ENCODE data around the gene NEUROD1. TPM values are rescaled to one million over a fixed set of nuclear protein-coding genes. Genes with fewer than 3 reads are reported as not detected.
"Not testable (repeated sequence)": the region's sequence is repeated elsewhere in the genome, so short reads cannot be mapped to it uniquely, and the experiment has no call there.

NEUROD1 gene
- 5.3 TPM for total RNA-seq (ENCODE audit: insufficient read depth, low replicate concordance)

DNA sequence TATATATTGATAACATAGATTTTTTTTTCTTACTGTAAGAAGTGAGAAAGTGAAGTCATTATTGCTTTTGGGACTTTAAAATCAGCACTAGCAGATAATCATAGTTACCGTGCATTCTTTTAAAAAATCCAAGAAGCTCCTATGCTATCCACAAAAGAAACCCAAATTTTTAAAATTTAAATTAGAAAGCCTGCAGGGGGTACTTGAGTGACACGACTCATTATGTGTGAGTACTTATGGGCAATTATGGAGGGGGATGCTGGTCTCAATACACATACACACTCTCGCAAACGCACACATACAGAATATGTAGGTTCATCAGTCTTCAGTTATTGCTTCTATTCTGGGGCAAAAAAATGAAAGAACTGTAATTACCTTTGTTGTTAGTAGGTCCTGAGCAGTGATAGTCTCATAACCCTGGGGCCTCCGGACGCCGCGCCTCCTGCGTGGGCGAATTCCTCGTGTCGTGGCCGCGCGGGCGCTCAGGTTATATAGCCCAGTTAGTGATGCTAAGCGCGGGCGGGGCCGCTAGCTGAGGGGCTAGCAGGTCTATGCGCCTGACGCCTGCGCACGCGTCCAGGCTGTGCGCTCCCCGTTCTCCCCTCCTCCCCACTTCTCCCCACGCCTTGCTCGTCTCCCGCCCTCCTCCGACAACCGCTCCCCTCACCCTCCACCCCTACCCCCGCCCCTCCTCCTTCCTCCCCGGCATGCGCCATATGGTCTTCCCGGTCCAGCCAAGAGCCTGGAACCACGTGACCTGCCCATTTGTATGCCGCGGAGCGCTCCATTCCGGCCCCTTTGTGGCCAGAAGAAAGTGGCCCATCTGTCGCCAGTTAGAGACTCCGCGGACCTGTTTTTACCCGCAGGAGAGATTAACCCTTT lies at the start of gene NEUROD1:
Gene NEUROD1 (minus strand): TSS at position 463 of the 882 bp plus-strand sequence. CDS start 1,657 bp downstream, outside the sequence.
- no peak for DNase-seq (ENCODE audit: low spot score)

DNA sequence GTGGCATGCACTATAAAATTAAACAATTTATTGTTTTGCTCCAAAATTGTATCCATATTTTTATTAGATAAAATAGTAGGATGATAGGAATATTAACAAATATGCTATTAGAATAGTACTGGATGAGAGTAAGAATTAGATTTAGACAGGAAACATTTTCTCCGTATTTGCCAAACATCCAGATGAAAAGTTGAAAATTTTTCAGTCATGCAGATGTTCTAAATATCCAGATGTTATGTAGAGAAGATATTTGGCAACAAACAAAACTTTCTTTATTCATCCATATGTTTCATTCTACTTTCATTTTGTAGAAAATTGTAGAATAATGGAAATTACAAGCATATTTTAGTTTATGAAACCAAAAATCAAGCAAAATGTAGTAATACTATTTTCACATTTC lies 45.2 kb upstream of the NEUROD1 start:
- no peak for DNase-seq (ENCODE audit: low spot score)

DNA sequence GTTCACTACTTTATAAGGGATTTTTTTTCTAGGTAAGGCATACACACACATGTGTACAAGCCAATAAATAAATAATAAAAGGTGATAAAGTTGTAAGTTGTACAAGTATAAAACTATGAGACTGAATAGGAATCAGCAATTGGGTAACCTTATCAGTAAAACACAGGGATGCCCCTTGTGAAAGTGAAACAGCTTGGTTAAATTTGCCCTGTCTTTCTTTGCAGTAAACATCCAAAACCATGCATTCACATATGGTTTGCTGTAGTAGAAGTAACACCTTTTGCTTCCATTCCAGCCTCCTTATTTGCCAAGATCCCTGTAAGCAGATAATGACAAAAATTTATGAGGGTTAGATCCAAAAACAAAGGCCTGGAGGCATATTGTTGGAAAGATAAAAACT lies 44.3 kb upstream of the NEUROD1 start:
- DNase-seq (ENCODE audit: low spot score): no peak

DNA sequence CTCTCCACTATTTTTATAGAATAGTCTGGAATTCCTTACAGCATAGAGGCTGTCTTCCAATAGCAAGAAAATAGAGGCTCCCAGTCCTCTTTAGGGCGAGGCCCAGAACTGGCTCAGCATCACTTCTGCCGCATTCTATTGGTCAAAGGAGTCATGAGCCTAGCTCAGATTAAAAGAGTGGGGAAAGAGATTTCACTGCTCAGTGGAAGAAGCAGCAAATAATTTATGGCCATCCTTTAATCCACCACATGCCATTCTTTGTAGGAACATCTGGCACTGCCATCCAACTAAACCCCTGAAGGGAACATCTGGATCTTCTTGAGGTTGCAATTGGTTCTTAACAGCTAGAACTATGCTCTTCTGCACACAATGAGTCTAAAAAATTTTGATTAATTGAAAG lies 43.4 kb upstream of the NEUROD1 start:
- peak; percentile 23 for DNase-seq (ENCODE audit: low spot score)

DNA sequence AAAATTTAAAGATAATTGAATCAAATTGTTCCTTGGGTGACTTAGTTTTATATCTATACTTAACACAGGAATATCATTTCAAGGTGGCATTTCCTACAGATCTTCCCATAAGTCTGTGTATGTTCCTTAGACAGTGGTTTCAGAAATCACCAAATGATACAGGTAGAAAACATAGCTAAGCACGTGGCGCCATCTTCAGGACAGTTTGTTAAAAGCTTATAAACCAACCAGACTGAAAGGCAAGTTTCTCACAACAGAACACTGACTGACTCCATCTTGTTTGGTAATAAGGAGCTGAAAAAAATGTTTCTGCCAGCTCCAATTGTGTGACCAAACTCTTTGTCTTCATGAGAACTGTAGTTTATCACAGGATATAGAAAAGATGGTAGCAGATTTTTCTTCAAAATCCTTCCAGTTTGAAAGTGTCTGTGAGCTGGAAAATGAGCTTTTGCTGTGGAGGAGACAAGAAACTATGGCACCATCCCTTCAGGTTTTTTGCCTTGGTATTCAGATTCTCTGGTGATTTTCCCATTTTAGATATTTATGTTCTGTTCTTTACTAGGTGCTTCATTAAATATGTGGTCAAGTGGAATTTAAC lies 34.8 kb upstream of the NEUROD1 start:
- DNase-seq (ENCODE audit: low spot score): peak; percentile 85

DNA sequence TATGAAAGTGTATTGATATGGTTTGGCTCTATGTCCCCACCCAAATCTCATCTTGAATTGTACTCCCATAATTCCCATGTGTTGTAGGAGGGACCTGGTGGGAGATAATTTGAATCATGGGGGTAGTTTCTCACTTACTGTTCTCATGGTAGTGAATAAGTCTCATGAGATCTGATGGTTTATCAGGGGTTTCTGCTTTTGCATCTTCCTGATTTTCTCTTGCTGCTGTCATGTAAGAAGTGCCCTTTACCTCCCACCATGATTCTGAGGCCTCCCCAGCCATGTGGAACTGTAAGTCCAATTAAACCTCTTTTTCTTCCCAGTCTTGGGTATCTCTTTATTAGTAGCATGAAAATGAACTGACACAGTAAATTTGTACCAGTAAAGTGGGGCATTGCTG lies 30.7 kb upstream of the NEUROD1 start:
- DNase-seq (ENCODE audit: low spot score): not testable (repeated sequence)

DNA sequence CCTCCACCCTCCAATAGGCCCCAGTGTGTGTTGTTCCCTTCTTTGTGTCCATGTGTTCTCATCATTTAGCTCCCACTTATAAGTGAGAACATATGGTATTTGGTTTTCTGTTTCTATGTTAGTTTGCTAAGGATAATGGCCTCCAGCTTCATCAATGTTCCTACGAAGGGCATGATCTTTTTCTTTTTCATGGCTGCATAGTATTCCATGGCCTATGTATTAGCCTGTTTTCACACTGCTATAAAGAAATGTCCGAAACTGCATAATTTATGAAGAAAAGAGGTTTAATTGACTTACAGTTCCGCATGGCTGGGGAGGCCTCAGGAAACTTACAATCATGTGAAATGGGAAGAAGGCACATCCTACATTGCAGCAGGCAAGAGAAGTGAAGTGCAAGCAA lies 22.2 kb upstream of the NEUROD1 start:
- not testable (repeated sequence) for DNase-seq (ENCODE audit: low spot score)

DNA sequence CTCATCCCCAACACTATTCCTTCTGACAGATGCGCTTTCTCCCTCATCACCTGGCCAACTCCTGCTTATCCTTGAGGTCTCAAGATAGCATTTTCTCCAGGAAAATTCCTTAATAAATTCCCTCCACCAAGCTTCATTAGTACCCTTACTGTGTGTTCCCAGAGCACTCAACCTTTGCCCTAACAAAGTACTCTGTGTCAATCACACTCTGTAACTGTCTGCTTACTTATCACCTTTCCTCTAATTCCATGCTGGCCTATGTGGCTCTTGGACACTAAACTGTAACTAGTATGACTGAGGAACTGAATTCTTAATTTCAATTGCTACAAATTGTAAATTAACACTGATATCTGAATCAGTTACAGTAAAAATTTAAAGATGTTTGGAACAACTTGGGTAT lies 17.9 kb upstream of the NEUROD1 start:
- DNase-seq (ENCODE audit: low spot score): no peak

DNA sequence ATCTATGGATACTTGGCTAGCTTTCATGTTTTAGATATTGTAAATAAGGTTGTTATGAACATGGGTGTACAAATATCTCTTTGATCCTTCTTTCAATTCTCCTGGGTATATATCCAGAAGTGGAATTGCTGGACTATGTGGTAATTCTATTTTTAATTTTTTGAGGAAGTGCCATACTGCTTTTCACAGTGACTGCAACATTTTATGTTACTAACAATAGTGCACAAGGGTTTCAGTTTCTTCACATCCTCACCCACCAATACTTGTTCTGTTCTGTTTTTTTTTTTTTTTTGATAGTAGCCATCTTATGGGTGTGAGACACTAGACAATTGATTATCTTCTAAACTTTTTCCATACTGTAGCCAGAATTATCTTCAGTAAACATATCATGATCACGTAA lies 17.3 kb upstream of the NEUROD1 start:
- DNase-seq (ENCODE audit: low spot score): no peak

DNA sequence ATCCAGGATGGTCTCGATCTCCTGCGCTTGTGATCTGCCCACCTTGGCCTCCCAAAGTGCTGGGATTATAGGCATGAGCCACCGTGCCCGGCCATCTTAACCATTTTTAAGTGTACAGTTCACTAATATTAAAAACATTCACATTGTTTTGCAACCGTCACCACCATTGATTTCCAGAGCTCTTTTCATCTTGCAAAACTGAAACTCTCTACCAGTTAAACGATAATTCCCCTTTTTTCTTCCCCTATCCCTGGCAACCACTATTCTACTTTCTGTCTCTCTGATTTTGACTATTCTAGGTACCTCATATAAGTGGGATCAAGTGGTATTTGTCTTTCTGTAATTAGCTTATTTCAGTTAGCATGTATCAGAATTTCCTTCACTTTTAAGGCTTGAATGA lies 16.8 kb upstream of the NEUROD1 start:
- no peak for DNase-seq (ENCODE audit: low spot score)

DNA sequence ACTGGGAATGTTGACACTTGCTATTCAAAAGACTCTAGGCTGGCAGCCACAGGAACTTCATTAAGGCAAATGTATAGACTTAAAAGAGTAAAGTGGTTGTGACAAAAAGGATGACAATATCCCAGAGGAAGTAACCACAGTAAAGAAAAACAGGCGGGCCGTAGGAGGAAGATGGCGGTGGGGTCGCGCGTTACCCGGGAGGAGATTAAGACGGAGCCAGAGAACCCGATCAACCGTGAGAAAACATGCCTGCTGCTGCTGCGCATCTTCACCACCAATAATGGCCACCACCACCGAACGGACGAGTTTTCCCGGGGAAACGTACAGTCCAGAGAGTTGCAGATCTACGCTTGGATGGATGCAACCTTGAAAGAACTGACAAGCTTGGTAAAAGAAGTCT lies 14.0 kb upstream of the NEUROD1 start:
- no peak for DNase-seq (ENCODE audit: low spot score)

DNA sequence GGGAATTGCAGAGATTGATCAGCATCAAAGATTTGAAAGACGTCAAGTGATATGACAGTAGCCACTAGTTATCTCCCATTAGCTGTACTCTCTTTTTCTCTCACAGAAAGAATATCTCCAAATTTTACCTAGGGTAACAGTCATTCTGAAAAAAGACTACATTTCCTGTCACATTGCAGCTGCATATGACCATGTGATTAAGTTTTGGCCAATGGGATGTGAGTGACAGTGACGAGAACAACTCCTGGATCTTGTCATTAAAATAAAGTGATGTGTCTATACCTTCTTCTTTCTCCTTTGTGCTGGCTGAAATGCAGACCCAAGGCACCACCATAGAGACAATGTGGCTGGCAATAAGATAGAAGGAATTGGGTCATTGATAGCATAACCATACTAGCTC lies 10.5 kb upstream of the NEUROD1 start:
- no peak for DNase-seq (ENCODE audit: low spot score)

DNA sequence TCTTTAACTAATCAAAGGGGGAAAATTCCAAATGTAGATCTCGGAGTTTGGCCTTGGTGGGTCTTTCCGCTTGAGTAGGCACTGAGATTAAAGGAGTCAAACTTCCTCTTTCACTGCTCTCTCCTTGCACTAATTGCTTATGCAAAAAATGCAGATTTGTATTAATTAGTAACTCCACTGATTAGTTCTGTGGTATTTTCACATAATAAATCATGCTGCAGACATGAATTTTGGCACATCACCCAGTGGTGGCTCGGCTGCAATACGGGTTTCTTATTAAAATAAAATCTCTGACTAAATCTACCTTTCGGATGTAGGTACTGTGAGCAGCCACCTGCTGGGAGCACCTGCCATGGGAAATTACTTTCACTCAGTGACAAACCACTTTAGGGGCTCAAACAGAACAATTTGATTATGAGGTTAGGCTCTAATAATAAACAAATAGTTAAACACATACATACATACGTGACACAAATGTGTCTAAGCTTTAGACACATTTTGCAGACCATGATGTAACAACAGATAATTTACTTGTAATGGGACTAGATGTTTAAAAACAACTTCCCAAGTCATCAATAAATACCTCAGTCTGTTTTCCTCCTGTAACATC lies 6.4 kb upstream of the NEUROD1 start:
- no peak for DNase-seq (ENCODE audit: low spot score)

DNA sequence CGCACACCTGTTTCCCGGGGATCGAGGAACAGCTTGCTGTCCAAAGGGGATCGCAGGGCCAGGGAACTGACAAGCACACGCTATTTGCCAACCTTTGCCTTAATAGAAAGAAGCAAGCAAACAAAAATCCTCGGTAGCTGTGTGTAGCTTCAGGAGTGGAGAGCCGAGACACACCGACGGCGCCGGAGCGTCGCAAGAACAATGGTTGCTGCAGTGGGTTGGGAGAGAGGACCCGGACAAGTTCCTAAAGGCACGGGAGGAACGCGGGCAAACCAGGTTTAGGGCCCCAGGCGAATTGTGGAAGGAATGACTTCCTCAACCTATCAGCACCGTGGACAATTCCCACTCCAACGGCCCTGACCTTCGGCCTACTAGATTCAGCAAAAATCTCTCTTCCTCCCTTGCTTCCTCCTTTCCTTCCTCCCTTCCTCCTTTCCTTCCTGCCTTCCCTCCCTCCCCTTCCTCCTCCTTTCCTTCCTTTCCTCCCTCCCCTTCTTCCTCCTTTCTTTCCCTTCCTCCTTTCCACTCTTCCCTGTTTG lies 4.9 kb upstream of the NEUROD1 start:
- peak; percentile 27 for DNase-seq (ENCODE audit: low spot score)

DNA sequence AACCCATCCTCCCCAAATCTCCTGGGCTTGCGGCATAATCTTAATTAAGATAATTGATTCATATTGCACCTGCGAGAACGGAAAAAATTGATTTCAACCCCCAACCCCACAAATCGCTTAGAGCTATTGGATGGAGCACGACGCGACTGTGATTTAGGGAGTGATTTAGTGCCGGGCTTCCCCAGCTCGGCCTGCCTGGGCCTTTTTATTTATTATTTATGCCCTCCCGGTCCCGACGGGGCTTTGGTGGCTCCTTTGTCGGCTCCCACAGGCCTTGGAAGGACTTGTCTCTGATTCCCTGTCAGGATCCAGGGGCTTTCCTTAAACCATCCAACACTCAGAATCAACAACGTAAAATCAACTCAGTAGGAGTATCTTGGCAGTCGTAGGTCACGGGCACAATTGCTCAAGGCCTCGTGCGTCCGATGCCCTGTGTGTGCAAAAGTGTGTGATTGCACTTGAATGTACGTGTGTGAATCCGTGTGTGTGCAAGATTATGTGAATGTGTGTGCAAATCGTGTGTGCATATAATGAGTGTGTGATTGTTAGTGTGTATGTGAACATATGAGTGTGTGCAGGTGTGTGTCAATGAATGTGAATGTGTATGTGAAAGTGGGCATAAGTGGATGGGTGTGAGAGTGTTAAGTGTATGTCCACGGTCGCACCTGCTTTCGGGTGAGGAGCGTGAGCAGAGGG lies 4.3 kb upstream of the NEUROD1 start:
- DNase-seq (ENCODE audit: low spot score): no peak

DNA sequence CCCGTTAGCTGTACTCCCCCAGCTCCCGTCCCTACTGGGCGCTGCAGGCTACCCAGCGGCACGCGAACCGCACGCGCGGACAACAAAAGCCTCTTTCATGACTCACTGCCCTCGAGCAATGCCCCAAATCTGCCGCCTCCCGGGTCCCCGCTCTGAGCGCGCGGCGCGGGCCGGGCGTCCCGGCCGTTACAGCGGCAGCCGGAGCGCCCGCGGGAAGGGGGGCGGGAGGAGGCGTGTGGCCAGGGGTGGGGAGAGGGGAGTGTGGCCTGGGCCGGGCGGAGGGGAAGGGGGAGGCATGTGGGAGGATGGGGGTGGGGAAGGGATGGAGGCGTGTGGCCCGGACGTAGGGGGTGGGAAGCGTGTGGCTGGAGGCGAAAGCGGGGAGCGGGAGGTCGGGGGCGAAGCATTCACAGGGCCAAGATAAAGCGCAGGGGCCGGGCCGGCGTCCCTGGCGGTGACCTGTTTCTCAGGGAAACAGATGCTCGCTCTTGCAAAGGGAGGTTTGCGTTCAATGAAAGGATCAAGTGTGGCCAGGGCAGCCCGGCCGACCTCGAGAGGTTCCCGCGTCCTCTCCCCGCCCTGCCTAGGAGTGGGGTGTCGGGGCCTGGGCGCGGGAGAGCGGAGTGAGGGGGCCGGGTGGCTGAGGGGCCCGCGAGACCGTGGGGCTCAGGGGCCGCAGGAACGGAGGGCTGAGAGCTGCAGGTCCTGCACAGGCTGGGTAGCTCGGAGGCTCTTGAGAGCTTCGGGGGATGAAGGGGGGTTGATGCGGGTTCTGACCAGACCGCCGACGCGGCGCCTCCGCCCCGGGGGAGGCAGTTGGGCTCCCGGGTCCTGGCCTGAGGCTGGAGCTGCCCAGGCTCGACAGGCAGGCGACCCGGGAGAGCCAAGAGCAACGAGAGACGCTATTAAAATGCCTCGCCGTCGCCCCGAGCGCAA lies 3.5 kb upstream of the NEUROD1 start:
- no peak for DNase-seq (ENCODE audit: low spot score)

DNA sequence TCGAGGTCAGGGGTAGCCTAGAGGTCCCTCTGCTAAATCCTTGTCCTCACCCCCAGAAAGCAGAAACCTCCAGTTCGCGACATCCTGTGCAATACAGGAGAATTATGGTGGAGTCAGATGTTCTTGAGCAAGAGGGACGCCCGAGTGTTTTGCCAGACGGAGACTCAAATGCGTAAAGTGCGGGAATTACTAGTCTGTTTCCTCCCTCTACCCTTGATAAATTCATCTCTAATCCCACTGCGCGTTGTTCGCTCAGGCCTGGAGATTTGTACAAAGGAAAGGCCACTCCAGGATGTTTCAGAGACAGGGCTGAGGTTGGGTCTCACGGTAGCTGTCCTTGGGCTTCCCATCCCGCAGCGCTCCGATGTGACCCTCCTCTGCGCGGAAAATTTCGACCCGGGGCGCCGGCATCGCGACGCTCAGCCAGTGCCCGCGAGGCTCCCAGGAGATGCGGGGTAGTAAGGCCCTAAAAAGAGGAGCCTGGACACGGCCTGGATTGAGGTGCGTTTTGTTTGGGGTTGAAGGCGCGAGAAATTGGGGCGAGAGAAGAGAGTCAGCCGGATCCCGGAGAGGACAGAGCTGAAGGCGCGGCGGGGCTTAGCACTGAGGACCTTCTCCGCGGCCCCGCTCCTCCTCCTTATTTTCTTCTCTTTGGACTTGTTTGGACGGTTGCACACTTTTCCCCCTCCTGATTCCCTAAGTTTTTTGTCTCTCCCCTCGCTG lies 2.6 kb upstream of the NEUROD1 start:
- no peak for DNase-seq (ENCODE audit: low spot score)

DNA sequence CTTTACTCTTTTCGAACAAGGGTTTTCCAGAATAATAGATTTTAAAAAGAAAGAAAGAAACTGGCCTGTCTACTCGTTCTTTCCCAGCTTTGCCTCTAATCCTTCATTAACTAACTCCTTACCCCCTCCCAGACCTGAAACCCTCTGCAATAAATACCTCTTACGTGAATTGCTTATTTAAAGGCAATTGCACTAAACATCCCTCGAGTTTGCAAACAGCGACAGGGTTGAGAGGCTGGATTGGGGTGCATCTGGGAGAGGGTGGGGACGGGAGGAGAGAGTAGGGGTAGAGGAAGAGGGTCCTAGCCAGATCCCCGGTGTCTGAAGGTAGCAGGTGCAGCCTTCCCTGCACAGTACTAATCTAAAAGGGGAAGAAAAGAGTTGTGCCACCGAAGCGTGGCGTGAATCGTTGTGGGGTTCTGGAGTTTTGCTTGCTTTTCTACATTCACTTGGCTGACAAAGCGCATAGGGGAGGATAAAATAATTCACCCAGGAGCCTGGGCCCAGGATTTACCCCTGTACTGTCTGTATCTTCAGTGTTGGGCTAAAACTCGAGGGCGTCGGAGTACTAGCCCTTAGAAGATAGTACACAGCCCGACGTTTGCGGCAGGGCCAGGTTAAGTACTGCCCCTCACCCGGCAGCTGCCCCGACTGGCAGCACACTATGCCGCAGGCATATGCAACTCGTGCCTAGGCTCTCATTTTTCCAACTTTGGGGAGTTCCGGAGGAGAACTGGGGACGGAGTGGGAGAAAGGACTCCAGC lies 1.9 kb upstream of the NEUROD1 start:
- no peak for DNase-seq (ENCODE audit: low spot score)
